Stimulated activated CD4-positive, alpha-beta T cell treated with anti-CD3 and anti-CD28 coated beads, TNF-alpha, amount 100 ng/mL, for 48 hours (primary cell): ENCODE measurements around the gene KRTAP5-8.
"Not testable (repeated sequence)": the region's sequence is repeated elsewhere in the genome, so short reads cannot be mapped to it uniquely, and the experiment has no call there.

Experiments
- DNase-seq, 3 donors: peaks; one replicate each; pipeline ENCODE4 v3.0.0-alpha.2; 2020; ENCODE audit warnings: low read depth in 3 of 3

Gene KRTAP5-8

GRCh38 chr11:71537977-71538665, at the start of gene KRTAP5-8:
Gene KRTAP5-8, plus strand, starts transcription at chr11:71538025. Its CDS starts 31 bp downstream, at chr11:71538056.
- not testable (repeated sequence) for DNase-seq

GRCh38 chr11:71488681-71489270, 49.0 kb upstream of the KRTAP5-8 start:
- DNase-seq: no peak

GRCh38 chr11:71489311-71490043, 48.3 kb upstream of the KRTAP5-8 start:
- DNase-seq: peak; percentile 39 to 44 (median 43)

GRCh38 chr11:71490044-71490730, 47.6 kb upstream of the KRTAP5-8 start:
- no peak for DNase-seq

- no peak for DNase-seq
These were observed 47.0 kb upstream of the KRTAP5-8 start for GRCh38 chr11:71490731-71491390.

GRCh38 chr11:71491531-71491930, 46.3 kb upstream of the KRTAP5-8 start:
- no peak for DNase-seq

- DNase-seq: no peak
These were observed 45.9 kb upstream of the KRTAP5-8 start for GRCh38 chr11:71491940-71492339.

GRCh38 chr11:71495286-71496230, 42.3 kb upstream of the KRTAP5-8 start:
- no peak for DNase-seq

GRCh38 chr11:71496421-71496820, 41.4 kb upstream of the KRTAP5-8 start:
- DNase-seq: no peak

- no peak for DNase-seq
These were observed 39.7 kb upstream of the KRTAP5-8 start for GRCh38 chr11:71498091-71498490.

- DNase-seq: no peak
These were observed 38.7 kb upstream of the KRTAP5-8 start for GRCh38 chr11:71499125-71499524.

- DNase-seq: no peak
These were observed 38.3 kb upstream of the KRTAP5-8 start for GRCh38 chr11:71499546-71499945.

- DNase-seq: no peak
These were observed 37.2 kb upstream of the KRTAP5-8 start for GRCh38 chr11:71500601-71501021.

GRCh38 chr11:71501071-71501985, 36.5 kb upstream of the KRTAP5-8 start:
- no peak for DNase-seq

GRCh38 chr11:71502026-71502425, 35.8 kb upstream of the KRTAP5-8 start:
- DNase-seq: no peak

- DNase-seq: no peak
These were observed 34.9 kb upstream of the KRTAP5-8 start for GRCh38 chr11:71502871-71503435.

GRCh38 chr11:71504531-71504930, 33.3 kb upstream of the KRTAP5-8 start:
- DNase-seq: no peak

- DNase-seq: no peak
These were observed 32.8 kb upstream of the KRTAP5-8 start for GRCh38 chr11:71505001-71505400.

- DNase-seq: no peak
These were observed 32.0 kb upstream of the KRTAP5-8 start for GRCh38 chr11:71505781-71506180.
